OCI-LY1 (cell line): Measurements from ENCODE around the gene TNIP2.

Source experiments
- CTCF ChIP-seq: fragments of 200-600 bp; sonication (generic), shearing (Covaris generic); IDR thresholded peaks from 2 replicates; pipeline ENCODE4 v1.5.1; 2017; ENCODE audit warnings: mild to moderate bottlenecking, antibody characterized with exemption, low read length, moderate library complexity, mixed read lengths
- EZH2 ChIP-seq: fragments of 200-600 bp; sonication (generic), shearing (Covaris generic); IDR thresholded peaks from 2 replicates; pipeline ENCODE4 v1.8.0; 2017; ENCODE audit warnings: borderline replicate concordance, mixed run types, mild to moderate bottlenecking, antibody characterized with exemption, low read length, moderate library complexity, mixed read lengths

DNA sequence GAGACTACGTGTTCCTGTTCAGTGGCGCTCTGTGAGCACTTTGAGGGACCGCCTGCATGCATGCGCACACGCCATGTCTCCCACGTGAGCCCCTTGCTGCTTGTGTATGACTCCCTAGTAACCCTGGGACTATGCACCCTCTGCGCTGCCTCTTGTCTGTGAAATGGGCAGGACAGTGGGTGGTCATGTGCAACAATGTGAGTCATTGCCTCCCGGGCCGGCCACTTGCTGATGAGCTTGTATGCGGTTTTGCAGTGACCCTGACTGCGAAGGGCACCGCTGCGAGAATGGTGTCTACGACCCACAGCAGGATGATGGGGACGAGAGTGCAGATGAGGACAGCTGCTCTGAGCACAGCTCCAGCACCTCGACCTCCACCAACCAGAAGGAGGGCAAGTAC is 61.4 kb downstream of the TNIP2 start:
- TF ChIP-seq CTCF (no peak), EZH2 (no peak)
